GM21717 (cell line): ENCODE measurements around the gene PTPN20.

Experiments
- ATAC-seq: cut with Tn5 transposase; IDR thresholded peaks from one replicate; pipeline ENCODE4 v1.9.1; 2021; ENCODE audit warnings: mild to moderate bottlenecking, moderate library complexity; ENCODE audit not compliant: unreplicated experiment

Gene PTPN20

DNA sequence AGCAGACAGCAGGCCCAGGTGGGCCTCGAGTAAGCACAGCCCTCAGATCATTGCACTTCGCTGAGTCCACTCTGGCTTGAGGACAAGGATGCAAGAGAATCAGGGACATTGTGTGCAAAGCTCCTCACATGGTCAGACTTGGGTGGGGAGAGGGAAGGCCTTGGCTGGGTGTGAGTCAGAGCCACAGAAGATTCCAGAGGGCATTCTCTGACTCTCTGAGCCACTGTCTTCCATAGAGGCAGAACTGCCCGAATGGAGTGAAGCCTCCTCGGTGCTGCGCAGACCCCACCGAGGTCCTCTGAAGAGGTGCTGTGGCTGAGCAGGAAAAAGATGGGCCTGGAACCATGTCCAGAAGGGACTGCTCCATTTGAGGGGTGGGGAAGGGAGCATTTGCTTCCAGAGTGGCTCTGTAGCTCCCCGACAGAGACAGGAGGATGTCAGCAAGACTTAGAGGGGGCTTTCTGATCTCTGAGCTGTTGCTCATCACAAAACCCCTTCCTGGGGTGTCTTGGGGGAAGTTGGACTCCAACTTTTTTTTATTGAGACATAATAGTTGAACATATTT is 120.8 kb downstream of the PTPN20 start:
- ATAC-seq, result no peak

- ATAC-seq, result no peak
These were observed 121.9 kb downstream of the PTPN20 start for GRCh38 chr10:47033081-47033480.

- ATAC-seq, result no peak
These were observed 122.5 kb downstream of the PTPN20 start for GRCh38 chr10:47033541-47034270.

GRCh38 chr10:47034441-47035051 is 123.3 kb downstream of the PTPN20 start:
- no peak for ATAC-seq

DNA sequence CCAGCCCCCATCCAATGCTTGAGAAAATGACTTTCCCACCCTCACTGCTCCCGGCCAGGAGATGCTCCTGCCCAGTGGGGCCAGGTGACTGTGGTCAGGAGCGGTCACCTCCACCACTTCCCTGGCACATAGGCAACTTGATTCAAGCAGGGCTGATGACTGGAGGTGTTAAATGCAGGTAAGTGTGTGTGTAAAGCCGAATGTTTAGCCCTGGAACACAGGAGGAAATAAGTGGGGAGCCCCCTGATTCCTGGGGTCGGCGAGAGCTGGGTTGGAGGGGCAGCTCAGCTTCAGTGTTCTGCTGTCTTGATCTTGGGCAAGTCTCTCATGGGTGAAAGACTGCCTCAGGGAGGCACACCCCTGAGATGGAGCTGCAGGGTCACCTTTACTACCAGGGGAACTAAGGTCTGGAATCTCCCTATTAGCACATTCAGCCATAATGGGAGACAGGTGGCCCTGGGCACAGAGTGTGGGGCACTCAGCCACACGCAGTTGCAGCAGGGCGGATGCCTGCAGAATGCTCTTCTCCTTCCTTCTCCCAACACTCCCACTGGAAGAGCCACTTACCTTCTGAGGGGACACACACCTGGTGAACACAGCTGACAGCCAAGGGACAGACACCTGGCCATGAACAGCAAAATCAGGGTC is 124.1 kb downstream of the PTPN20 start:
- ATAC-seq, result no peak

- no peak for ATAC-seq
These were observed 124.7 kb downstream of the PTPN20 start for GRCh38 chr10:47035819-47036337.

DNA sequence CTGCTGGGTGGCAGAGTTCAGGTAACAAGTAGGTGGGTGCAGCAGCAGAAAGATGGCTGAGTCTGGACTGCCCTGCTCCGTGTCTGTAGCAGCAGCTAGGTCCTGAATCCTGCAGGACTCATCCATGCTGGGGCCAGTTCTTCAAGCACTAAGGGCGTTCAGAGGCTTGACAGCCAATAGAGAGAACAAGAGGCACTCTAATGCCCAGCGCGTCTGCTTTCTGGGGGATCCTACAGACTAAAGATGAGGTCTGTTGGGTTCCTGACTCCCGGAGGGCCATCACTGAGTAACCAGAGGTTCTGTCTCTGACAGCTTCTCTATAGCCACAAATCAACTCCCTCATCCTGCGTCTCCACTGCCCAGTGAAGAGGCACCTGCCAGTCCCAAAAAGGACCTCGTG is 125.5 kb downstream of the PTPN20 start:
- ATAC-seq, result no peak

DNA sequence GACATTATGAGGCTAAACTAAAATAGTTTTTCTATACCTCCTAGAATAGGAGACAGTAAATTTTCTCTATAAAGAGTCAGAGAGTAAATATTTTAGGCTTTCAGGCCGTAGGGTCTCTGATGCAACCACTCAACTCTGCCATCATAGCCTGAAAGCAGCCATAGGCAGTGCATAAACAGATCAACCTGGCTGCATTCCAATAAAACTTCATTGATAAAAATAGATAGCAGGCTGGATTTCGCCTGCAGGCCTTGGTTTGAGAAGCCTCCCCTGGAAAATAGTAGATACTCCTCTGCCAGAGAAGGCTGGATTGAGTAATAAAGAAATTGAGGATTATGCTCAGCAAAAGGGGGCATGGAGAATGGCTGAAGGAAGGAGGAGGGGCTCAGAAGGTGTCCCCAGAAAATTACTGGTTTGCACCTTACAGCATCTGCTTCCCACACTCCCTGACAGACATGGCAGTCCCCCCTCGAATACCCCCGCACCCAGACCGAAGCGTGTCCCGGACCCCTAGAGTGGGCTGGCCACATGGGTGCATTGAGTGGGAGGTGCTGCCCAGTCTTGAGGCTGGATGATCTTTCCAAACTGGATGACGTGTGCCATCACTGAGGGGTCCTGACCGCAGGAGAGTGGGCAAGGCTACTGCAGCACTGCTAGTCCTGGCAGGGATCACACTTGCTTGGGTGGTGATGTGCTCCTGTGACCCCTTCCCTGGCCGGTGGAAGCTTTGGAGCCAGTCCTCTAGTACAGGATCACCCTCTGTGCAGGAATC is 126.6 kb downstream of the PTPN20 start:
- ATAC-seq, result no peak

DNA sequence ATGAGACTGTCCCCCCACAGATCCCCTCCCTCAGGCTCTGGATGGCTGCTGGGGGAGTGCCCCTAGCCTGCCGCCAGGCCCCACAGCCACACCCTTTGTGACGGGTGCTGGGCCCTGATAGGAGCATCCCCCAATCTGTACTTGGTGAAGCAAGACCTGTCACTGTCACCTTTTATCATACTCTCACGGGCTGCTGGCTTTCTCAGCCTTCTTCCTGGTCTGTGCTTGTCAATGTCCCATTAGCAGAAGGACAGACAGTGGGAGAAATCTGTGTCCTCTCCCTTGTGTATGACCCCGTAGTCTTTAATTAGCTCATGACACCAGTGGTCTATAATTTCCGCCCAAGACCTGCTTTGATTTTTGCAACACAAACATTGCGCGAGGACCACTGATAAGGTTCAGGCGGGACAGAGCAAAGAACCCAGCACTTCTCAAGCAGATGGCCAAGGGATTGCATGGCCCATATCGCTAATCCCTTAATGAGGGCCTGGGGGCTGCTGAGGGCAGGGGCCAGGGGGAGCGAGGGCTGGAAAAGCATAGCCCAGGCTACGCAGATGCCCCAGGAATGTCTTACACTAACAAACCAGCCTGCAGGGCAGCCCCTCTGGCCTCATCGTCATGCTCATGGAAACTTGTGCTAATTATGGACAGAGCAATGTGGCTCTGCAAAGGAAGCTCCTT is 127.8 kb downstream of the PTPN20 start:
- no peak for ATAC-seq

- no peak for ATAC-seq
These were observed 128.3 kb downstream of the PTPN20 start for GRCh38 chr10:47039562-47039913.

DNA sequence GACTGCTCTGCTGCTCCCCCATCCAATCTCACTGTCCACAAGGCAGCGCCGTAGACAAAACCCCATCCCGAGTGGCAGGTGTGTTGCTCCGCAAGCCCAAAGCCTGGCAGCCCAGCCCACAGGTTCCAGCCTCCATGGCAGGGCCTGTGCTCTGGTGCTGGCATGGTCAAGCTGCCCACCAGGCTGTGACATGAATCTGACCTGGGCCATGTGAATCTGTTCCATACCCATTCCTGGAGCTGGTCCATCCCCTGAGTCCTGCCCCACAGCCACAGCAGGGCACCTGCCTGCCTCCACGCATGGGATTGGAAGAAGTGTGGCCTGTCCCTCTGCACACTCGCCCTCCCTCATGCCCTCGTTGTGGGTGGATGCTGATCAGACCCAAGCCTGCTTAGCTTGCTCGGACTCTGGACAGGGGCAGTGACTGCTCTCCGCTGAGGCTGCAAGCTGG is 128.8 kb downstream of the PTPN20 start:
- no peak for ATAC-seq

- ATAC-seq, result no peak
These were observed 129.5 kb downstream of the PTPN20 start for GRCh38 chr10:47040681-47041080.

- no peak for ATAC-seq
These were observed 130.4 kb downstream of the PTPN20 start for GRCh38 chr10:47041396-47042198.

- ATAC-seq, result no peak
These were observed 130.9 kb downstream of the PTPN20 start for GRCh38 chr10:47042199-47042473.

GRCh38 chr10:47042780-47043750 is 131.8 kb downstream of the PTPN20 start:
- ATAC-seq, result no peak

GRCh38 chr10:47043928-47044538 is 132.8 kb downstream of the PTPN20 start:
- ATAC-seq, result no peak

DNA sequence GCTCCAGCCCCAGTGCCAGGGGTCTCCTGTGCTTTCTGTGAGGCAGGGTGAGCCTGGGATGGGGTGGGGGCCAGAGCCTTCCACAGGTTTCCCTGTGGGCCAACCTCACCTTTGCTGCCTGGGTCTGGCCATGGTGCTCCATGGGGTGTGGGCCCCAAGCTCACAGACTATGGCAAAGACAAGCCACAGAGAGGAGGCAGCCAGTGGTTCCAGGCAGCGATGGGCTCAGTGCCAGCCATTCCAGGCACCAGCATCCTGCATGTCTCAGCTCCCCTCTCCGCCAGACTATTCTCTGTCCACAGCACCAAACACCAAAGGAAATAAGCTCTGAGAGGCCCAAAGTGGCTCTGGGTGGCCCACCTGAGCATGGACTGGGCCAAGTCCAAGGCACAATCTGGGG is 133.5 kb downstream of the PTPN20 start:
- ATAC-seq, result no peak

DNA sequence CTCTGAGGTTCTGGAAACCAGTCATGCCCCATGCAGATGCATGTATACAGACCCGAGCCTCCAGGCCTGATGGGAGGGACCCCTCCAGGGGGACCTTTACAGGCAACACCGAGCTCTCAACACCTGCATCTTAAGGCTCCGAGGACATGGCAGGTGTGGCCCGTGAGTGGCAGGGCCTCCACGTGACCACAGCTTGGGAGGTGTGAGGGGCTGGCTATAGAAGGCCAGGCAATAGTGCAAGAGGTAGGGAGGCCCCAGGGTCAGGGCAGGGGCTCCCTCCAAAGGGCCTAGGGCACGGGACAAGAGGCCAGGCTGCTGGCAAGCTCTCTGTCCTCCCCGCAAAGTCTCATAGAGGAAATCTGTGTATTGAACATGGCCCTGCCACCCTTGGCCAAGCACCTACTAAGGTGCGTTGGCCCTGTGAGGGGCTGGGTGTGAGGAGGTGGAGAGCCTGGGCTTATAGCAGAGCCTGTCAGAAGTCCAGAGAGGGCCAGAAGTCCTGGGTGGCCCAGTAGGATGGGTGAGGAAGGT is 134.2 kb downstream of the PTPN20 start:
- no peak for ATAC-seq
